Posterior cingulate gyrus (tissue), 11 donors: ENCODE measurements around the gene FIGN.

Source experiments
- DNase-seq, 10 donors: peaks; one replicate each; pipeline versions ENCODE4 v3.0.0 to v3.0.0-alpha.2; 2020 to 2021; ENCODE audit warnings: mixed read lengths in 3 of 10
- intact Hi-C: fragments of 100-400 bp; cut with DNase I; formaldehyde crosslinking; loops from one replicate; pipeline ENCODE4 v1.15.1; 2023

FIGN gene

GRCh38 chr2:163713534-163714311 lies 22.1 kb downstream of the FIGN start:
- DNase-seq = peak in 8 of 10 donors; percentile 27 to 89 (median 49)
- intact Hi-C loops = no loop called here

- intact Hi-C loops = no loop called here
- no peak for DNase-seq
Observed at GRCh38 chr2:163711699-163712098, 24.1 kb downstream of the FIGN start.

GRCh38 chr2:163711258-163711657 lies 24.6 kb downstream of the FIGN start:
- intact Hi-C loops = no loop called here

GRCh38 chr2:163709270-163709669 lies 26.5 kb downstream of the FIGN start:
- DNase-seq = no peak
- intact Hi-C loops = no loop called here

More at GRCh38 chr2:163711258-163711657, 24.6 kb downstream of the FIGN start:
- no peak for DNase-seq

- intact Hi-C loops = no loop called here
- no peak for DNase-seq
Observed at GRCh38 chr2:163708265-163708664, 27.5 kb downstream of the FIGN start.

GRCh38 chr2:163703386-163703785 lies 32.4 kb downstream of the FIGN start:
- intact Hi-C loops = no loop called here
- DNase-seq = no peak

GRCh38 chr2:163701399-163702195 lies 34.2 kb downstream of the FIGN start:
- peak in 1 of 10 donors; percentile 52 for DNase-seq
- intact Hi-C loops = no loop called here

- intact Hi-C loops = no loop called here
- no peak for DNase-seq
Observed at GRCh38 chr2:163698857-163699256, 37.0 kb downstream of the FIGN start.

GRCh38 chr2:163697846-163698637 lies 37.8 kb downstream of the FIGN start:
- DNase-seq = no peak
- intact Hi-C loops = no loop called here

- intact Hi-C loops = no loop called here
- no peak for DNase-seq
Observed at GRCh38 chr2:163697429-163697828, 38.4 kb downstream of the FIGN start.

GRCh38 chr2:163693484-163693883 lies 42.3 kb downstream of the FIGN start:
- intact Hi-C loops = no loop called here
- DNase-seq = no peak

GRCh38 chr2:163692611-163693482 lies 43.0 kb downstream of the FIGN start:
- no peak for DNase-seq
- intact Hi-C loops = no loop called here

GRCh38 chr2:163692081-163692480 lies 43.7 kb downstream of the FIGN start:
- intact Hi-C loops = no loop called here
- no peak for DNase-seq

GRCh38 chr2:163690896-163691295 lies 44.9 kb downstream of the FIGN start:
- no peak for DNase-seq

GRCh38 chr2:163687217-163687616 lies 48.6 kb downstream of the FIGN start:
- DNase-seq = no peak
- intact Hi-C loops = no loop called here

More at GRCh38 chr2:163690896-163691295, 44.9 kb downstream of the FIGN start:
- intact Hi-C loops = no loop called here

GRCh38 chr2:163686289-163686688 lies 49.5 kb downstream of the FIGN start:
- intact Hi-C loops = no loop called here
- DNase-seq = no peak

GRCh38 chr2:163682695-163683094 lies 53.1 kb downstream of the FIGN start:
- DNase-seq = no peak

GRCh38 chr2:163681745-163682144 lies 54.1 kb downstream of the FIGN start:
- DNase-seq = no peak
- intact Hi-C loops = no loop called here

More at GRCh38 chr2:163682695-163683094, 53.1 kb downstream of the FIGN start:
- intact Hi-C loops = no loop called here

- peak in 2 of 10 donors; percentile 4 to 16 for DNase-seq
- intact Hi-C loops = no loop called here
Observed at GRCh38 chr2:163675388-163675787, 60.4 kb downstream of the FIGN start.

- no peak for DNase-seq
- intact Hi-C loops = no loop called here
Observed at GRCh38 chr2:163673522-163673921, 62.3 kb downstream of the FIGN start.
